GM18511 (cell line): ENCODE results near the gene CCDC187.

Experiments
- ATAC-seq: cut with Tn5 transposase; IDR thresholded peaks from one replicate; pipeline ENCODE4 v1.9.1; 2021; ENCODE audit warnings: mild to moderate bottlenecking, moderate library complexity; ENCODE audit not compliant: unreplicated experiment

The CCDC187 gene

GRCh38 chr9:136230773-136231172, 73.1 kb downstream of the CCDC187 start:
- ATAC-seq: no peak

GRCh38 chr9:136230365-136230764, 73.5 kb downstream of the CCDC187 start:
- no peak for ATAC-seq

- no peak for ATAC-seq
These were observed 74.5 kb downstream of the CCDC187 start for GRCh38 chr9:136229096-136230065.

- ATAC-seq: no peak
These were observed 75.6 kb downstream of the CCDC187 start for GRCh38 chr9:136228107-136228875.

- ATAC-seq: no peak
These were observed 77.0 kb downstream of the CCDC187 start for GRCh38 chr9:136226680-136227407.

- peak; percentile 71 for ATAC-seq
These were observed 77.9 kb downstream of the CCDC187 start for GRCh38 chr9:136225748-136226679.

GRCh38 chr9:136225366-136225747, 78.5 kb downstream of the CCDC187 start:
- peak; percentile 55 for ATAC-seq

- ATAC-seq: no peak
These were observed 79.8 kb downstream of the CCDC187 start for GRCh38 chr9:136223871-136224640.

GRCh38 chr9:136222906-136223285, 81.0 kb downstream of the CCDC187 start:
- ATAC-seq: no peak

- ATAC-seq: no peak
These were observed 81.6 kb downstream of the CCDC187 start for GRCh38 chr9:136222166-136222905.

- ATAC-seq: no peak
These were observed 83.7 kb downstream of the CCDC187 start for GRCh38 chr9:136220017-136220729.

- ATAC-seq: no peak
These were observed 84.6 kb downstream of the CCDC187 start for GRCh38 chr9:136219276-136219675.

GRCh38 chr9:136218673-136219072, 85.2 kb downstream of the CCDC187 start:
- ATAC-seq: no peak

GRCh38 chr9:136218271-136218670, 85.6 kb downstream of the CCDC187 start:
- ATAC-seq: no peak

GRCh38 chr9:136216541-136217244, 87.2 kb downstream of the CCDC187 start:
- no peak for ATAC-seq

GRCh38 chr9:136213733-136214132, 90.2 kb downstream of the CCDC187 start:
- no peak for ATAC-seq

- ATAC-seq: no peak
These were observed 91.4 kb downstream of the CCDC187 start for GRCh38 chr9:136212345-136212950.
